ENCODE measurements around the gene ZNF324. TPM values are rescaled to one million over a fixed set of nuclear protein-coding genes. Genes with fewer than 3 reads are reported as not detected.

Gene ZNF324
- total and polyA plus RNA-seq, 2 of the 13 experiments (the other 11 are each of a cell fraction or from before 2014, with no cell fraction given): 1.1 to 4.7 TPM

DNA sequence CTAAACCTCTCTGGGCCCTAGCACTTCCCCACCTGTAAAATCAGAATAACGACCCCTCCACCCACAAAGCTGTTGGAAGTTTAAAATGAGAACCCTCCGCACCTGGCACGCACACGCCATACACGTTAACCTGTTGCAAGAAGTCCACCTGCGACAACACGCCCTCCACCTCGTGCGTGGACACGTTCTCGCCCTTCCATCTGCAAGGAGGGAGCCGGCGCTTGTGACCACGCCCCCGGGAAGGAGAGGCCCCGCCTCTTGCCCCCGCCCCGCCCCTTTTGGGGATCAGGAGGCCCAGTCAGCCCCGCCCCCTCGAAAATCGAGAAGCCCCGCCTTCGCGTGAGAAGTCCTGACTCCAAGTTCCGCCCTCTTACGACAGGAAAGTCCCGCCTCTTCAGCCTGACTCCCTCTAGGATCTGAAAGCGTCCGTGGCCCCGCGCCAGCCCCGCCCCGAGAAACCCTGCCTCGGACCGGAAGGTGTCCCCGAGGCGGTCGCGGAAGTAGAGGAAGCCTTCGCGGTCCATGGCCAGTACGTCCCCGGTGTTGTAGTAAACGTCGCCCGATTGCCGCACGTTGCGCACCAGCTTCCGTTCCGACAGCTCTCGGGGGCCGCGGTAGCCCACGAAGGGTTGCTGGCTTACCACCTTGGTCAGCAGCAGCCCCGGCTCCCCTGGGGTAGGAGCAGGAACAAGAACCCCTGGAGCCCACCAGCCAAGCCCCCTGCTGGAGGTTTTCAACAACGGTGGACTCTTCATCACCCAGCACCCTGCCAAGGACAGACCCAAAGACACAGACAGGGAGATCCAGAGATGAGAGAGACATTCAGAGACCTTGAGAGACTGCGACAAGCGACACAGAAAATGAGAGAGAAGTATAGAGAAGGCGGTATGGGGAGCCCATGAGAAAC lies 32.4 kb downstream of the ZNF324 start (continued):
- peak; percentile 96 for TF ChIP-seq ZBTB40 (IDR thresholded peaks at IDR 0.05)
- no peak for TF ChIP-seq ZBTB40 (CRISPR knock-in tag; IDR thresholded peaks at IDR 0.05)
- TF ChIP-seq HOXA9 (CRISPR knock-in tag; IDR thresholded peaks at IDR 0.05; ENCODE audit: borderline replicate concordance): no peak
- TF ChIP-seq DMAP1 (CRISPR knock-in tag; IDR thresholded peaks at IDR 0.05): peak; percentile 84
- TF ChIP-seq TAF15 (IDR thresholded peaks at IDR 0.05; ENCODE audit: low read depth, low read length, poor library complexity, severe bottlenecking): no peak
- peak; percentile 87 for TF ChIP-seq SMAD3 (CRISPR knock-in tag; IDR thresholded peaks at IDR 0.05)
- 0 out of 2 replicates have a peak, but pooled peaks have one; percentile 52 for TF ChIP-seq ZNF225 (CRISPR knock-in tag; IDR thresholded peaks at IDR 0.05)
- TF ChIP-seq, protein P1, sequence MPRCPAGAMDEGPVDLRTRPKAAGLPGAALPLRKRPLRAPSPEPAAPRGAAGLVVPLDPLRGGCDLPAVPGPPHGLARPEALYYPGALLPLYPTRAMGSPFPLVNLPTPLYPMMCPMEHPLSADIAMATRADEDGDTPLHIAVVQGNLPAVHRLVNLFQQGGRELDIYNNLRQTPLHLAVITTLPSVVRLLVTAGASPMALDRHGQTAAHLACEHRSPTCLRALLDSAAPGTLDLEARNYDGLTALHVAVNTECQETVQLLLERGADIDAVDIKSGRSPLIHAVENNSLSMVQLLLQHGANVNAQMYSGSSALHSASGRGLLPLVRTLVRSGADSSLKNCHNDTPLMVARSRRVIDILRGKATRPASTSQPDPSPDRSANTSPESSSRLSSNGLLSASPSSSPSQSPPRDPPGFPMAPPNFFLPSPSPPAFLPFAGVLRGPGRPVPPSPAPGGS (CRISPR knock-in tag; IDR thresholded peaks at IDR 0.05): peak; percentile 65
- peak; percentile 62; the same call in 1 of the 2 replicates for TF ChIP-seq PHF21A (CRISPR knock-in tag; IDR thresholded peaks at IDR 0.05)
- TF ChIP-seq SNAPC2 (CRISPR knock-in tag; IDR thresholded peaks at IDR 0.05): no peak; the same call in 1 of the 2 replicates
- peak; percentile 79; the same call in 1 of the 2 replicates for TF ChIP-seq ZNF431 (CRISPR knock-in tag; IDR thresholded peaks at IDR 0.05; ENCODE audit: borderline replicate concordance, low read depth)
- TF ChIP-seq CC2D1A (CRISPR knock-in tag; IDR thresholded peaks at IDR 0.05): no peak
- TF ChIP-seq ATRX (CRISPR knock-in tag; IDR thresholded peaks at IDR 0.05; ENCODE audit: borderline replicate concordance): no peak
- TF ChIP-seq, protein P2, sequence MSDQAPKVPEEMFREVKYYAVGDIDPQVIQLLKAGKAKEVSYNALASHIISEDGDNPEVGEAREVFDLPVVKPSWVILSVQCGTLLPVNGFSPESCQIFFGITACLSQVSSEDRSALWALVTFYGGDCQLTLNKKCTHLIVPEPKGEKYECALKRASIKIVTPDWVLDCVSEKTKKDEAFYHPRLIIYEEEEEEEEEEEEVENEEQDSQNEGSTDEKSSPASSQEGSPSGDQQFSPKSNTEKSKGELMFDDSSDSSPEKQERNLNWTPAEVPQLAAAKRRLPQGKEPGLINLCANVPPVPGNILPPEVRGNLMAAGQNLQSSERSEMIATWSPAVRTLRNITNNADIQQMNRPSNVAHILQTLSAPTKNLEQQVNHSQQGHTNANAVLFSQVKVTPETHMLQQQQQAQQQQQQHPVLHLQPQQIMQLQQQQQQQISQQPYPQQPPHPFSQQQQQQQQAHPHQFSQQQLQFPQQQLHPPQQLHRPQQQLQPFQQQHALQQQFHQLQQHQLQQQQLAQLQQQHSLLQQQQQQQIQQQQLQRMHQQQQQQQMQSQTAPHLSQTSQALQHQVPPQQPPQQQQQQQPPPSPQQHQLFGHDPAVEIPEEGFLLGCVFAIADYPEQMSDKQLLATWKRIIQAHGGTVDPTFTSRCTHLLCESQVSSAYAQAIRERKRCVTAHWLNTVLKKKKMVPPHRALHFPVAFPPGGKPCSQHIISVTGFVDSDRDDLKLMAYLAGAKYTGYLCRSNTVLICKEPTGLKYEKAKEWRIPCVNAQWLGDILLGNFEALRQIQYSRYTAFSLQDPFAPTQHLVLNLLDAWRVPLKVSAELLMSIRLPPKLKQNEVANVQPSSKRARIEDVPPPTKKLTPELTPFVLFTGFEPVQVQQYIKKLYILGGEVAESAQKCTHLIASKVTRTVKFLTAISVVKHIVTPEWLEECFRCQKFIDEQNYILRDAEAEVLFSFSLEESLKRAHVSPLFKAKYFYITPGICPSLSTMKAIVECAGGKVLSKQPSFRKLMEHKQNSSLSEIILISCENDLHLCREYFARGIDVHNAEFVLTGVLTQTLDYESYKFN (CRISPR knock-in tag; conservative IDR thresholded peaks at IDR 0.05): peak; percentile 77
